Nephron progenitor cell (in vitro differentiated cells): ENCODE results near the gene SEZ6L2.
"Not testable (repeated sequence)": the region's sequence is repeated elsewhere in the genome, so short reads cannot be mapped to it uniquely, and the experiment has no call there.

Experiments
- DNase-seq: peaks from one replicate; pipeline ENCODE4 v3.0.0; 2021
- H3K27ac Mint-ChIP-seq: 2 replicates; pipeline ENCODE4 v1.8.0; 2021; ENCODE audit warnings: mild to moderate bottlenecking, moderate library complexity, mixed read lengths
- H3K27me3 Mint-ChIP-seq: 2 replicates; pipeline ENCODE4 v1.8.0; 2021; ENCODE audit warnings: mild to moderate bottlenecking, low read depth, mixed read lengths; ENCODE audit not compliant: poor library complexity
- H3K36me3 Mint-ChIP-seq: 2 replicates; pipeline ENCODE4 v1.8.0; 2021; ENCODE audit warnings: low read depth, mixed read lengths
- H3K4me1 Mint-ChIP-seq: 2 replicates; pipeline ENCODE4 v1.8.0; 2021; ENCODE audit warnings: mixed read lengths
- H3K4me3 Mint-ChIP-seq: 2 replicates; pipeline ENCODE4 v1.8.0; 2021; ENCODE audit warnings: mild to moderate bottlenecking, moderate library complexity, mixed read lengths
- H3K9me3 Mint-ChIP-seq: 2 replicates; pipeline ENCODE4 v1.8.0; 2021; ENCODE audit warnings: mild to moderate bottlenecking, moderate library complexity, mixed read lengths
- TF ChIP-seq, protein P1 (sequence below): fragments of 200-600 bp; sonication (generic); IDR thresholded peaks from 2 replicates; pipeline ENCODE4 v1.5.0; 2021; ENCODE audit warnings: antibody characterized with exemption

Gene SEZ6L2

DNA sequence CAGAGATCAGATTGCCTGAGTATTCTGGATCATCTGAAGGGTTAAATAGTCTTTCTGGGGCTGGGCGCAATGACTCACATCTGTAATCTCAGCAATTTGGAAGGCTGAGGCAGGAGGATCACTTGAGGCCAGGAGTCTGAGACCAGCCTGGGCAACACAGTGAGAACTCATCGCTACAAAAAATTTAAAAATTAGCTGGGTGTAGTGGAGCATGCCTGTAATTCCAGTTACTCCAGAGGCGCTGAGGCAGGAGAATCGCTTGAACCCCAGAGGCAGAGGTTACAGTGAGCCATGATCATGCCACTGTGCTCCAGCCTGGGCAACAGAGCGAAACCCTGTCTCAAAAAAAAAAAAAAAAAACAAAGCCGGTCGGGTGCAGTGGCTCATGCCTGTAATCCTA lies 63.4 kb downstream of the SEZ6L2 start:
- Mint-ChIP-seq H3K27ac (no peak overlapping the region), H3K27me3 (peaks cover 19% of the 10 kb centered on the region), H3K36me3 (no peaks in the 10 kb centered on the region), H3K9me3 (no peaks in the 10 kb centered on the region), H3K4me1 (peaks cover 9% of the 10 kb centered on the region), H3K4me3 (no peak overlapping the region)
- TF ChIP-seq, protein P1, sequence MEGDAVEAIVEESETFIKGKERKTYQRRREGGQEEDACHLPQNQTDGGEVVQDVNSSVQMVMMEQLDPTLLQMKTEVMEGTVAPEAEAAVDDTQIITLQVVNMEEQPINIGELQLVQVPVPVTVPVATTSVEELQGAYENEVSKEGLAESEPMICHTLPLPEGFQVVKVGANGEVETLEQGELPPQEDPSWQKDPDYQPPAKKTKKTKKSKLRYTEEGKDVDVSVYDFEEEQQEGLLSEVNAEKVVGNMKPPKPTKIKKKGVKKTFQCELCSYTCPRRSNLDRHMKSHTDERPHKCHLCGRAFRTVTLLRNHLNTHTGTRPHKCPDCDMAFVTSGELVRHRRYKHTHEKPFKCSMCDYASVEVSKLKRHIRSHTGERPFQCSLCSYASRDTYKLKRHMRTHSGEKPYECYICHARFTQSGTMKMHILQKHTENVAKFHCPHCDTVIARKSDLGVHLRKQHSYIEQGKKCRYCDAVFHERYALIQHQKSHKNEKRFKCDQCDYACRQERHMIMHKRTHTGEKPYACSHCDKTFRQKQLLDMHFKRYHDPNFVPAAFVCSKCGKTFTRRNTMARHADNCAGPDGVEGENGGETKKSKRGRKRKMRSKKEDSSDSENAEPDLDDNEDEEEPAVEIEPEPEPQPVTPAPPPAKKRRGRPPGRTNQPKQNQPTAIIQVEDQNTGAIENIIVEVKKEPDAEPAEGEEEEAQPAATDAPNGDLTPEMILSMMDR: no peak
- DNase-seq: no peak

DNA sequence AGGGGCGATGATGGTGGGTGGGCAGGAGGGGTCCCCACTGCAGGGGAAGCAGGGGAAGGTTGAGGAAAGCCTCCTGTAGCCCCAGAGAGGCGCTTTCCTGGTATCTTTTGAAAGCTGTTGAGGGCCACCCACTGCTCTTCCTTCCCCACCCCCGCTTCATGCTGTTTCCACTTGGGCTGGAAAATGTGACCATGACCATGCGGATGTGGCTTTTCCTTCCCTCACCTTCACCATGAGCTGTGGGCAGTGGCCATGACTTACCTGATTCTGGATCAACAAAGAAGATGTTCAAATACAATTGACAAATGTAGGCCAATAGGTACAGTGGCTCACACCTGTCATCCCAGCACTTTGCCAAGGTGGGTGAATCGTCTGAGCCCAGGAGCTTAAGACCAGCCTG lies 65.3 kb downstream of the SEZ6L2 start:
- H3K9me3 Mint-ChIP-seq: no peaks in the 10 kb centered on the region
- no peak for DNase-seq
- H3K36me3 Mint-ChIP-seq: no peaks in the 10 kb centered on the region
- TF ChIP-seq, protein P1: no peak
- H3K27ac Mint-ChIP-seq: no peak overlapping the region
- no peak overlapping the region for H3K4me3 Mint-ChIP-seq
- peaks cover 7% of the 10 kb centered on the region for H3K27me3 Mint-ChIP-seq
- peaks cover 7% of the 10 kb centered on the region for H3K4me1 Mint-ChIP-seq

DNA sequence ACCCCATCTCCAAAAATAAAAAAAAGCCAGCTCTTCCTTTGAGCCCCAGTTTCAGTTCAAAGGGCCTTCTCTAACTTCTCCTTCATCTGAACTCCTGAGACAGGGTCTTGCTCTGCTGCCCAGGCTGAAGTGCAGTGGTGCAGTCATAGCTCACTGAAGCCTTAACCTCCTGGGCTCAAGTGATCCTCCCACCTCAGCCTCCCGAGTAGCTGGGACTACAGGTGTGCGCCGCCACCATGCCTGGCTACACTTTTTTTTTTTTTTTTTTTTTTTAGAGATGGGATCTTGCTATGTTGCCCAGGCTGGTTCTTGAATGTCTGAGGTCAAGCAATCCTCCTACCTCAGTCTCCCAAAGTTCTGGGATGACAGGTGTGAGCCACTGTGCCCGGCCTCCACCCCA lies 66.1 kb downstream of the SEZ6L2 start:
- H3K27ac Mint-ChIP-seq, DNase-seq, H3K4me3 Mint-ChIP-seq, H3K36me3 Mint-ChIP-seq, H3K27me3 Mint-ChIP-seq, H3K4me1 Mint-ChIP-seq, H3K9me3 Mint-ChIP-seq: not testable (repeated sequence)

DNA sequence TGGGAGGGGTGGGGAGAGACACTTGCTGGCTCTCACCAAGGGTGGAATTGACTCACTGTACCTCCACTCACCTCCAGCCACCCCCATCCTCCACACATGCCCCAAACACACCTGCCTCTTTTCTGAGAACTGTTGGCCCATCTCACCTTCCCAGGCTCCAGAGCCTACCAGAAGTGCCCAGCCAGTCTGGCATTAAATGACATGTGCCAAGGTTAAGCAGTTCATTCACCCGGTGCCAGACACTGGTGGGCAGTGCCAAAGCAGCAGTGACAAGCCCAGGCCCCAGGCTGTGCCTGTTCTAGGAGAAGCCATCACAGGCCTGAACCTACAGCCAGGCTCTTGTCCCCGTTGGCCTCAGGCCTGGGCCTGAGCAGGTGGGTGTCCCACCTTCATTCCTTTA lies 67.9 kb downstream of the SEZ6L2 start:
- TF ChIP-seq, protein P1: no peak
- H3K4me1 Mint-ChIP-seq: peaks cover 7% of the 10 kb centered on the region
- H3K27ac Mint-ChIP-seq: no peak overlapping the region
- no peak overlapping the region for H3K4me3 Mint-ChIP-seq
- no peak for DNase-seq
- H3K9me3 Mint-ChIP-seq: no peaks in the 10 kb centered on the region
- no peaks in the 10 kb centered on the region for H3K36me3 Mint-ChIP-seq
- H3K27me3 Mint-ChIP-seq: peaks cover 2% of the 10 kb centered on the region

DNA sequence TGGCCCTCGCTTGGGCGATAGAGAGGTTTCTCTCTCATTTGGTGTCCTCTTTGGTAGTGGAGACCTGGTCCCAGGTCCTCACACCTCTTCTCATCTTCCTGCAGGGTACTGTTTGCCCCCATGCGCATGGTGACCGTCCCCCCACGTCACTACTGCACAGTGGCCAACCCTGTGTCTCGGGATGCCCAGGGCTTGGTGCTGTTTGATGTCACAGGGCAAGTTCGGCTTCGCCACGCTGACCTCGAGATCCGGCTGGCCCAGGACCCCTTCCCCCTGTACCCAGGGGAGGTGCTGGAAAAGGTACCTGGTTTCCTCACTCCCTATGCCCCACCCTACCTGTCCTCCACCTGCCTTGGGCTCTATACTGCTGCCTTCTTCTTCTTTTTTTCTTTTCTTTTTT lies 68.6 kb downstream of the SEZ6L2 start:
- Mint-ChIP-seq H3K9me3 (no peaks in the 10 kb centered on the region), H3K4me3 (no peak overlapping the region)
- TF ChIP-seq, protein P1: no peak

DNA sequence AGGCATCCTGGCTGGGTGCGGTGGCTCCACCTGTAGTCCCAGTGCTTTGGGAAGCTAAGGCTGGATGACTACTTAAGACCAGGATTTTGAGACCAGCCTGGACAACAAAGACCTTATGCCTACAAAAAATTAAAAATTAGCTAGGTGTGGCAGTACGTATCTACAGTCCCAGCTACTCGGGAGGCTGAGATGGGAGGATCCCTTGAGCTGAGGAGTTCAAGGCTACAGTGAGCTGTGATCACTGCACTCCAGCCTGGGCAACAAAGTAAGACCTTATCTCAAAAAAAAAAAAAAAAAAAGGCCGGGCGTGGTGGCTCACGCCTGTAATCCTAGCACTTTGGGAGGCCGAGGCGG lies 73.0 kb downstream of the SEZ6L2 start:
- Mint-ChIP-seq H3K36me3 (no peaks in the 10 kb centered on the region), H3K4me1 (peaks cover 19% of the 10 kb centered on the region), H3K27me3 (peaks cover 3% of the 10 kb centered on the region), H3K9me3 (no peaks in the 10 kb centered on the region), H3K27ac (no peak overlapping the region), H3K4me3 (no peak overlapping the region)
- TF ChIP-seq, protein P1: no peak
- DNase-seq: no peak

More for the DNA sequence above, 68.6 kb downstream of the SEZ6L2 start:
- H3K4me1 Mint-ChIP-seq: peaks cover 4% of the 10 kb centered on the region
- peaks cover 2% of the 10 kb centered on the region for H3K27me3 Mint-ChIP-seq
- no peaks in the 10 kb centered on the region for H3K36me3 Mint-ChIP-seq
- DNase-seq: no peak
- no peak overlapping the region for H3K27ac Mint-ChIP-seq
